Measurements from ENCODE around the gene ELOVL7.

DNA sequence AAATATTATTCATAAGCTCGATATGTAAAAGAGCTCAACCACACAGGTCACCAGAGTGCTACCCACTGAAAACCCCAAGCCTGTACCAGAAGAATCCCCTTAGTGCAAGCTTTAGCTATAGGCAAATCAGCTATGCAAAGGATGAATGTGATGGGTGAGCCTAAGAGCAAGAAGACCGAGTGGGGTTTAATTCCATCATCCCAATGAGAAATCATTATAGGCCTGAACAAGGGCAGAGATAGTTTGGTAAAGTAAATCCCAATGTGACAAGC is 21.8 kb downstream of the ELOVL7 start:
- no peak for TF ChIP-seq CTCF (IDR thresholded peaks at IDR 0.05; ENCODE audit: low read depth, low read length, missing input control)
- TF ChIP-seq, protein P1, sequence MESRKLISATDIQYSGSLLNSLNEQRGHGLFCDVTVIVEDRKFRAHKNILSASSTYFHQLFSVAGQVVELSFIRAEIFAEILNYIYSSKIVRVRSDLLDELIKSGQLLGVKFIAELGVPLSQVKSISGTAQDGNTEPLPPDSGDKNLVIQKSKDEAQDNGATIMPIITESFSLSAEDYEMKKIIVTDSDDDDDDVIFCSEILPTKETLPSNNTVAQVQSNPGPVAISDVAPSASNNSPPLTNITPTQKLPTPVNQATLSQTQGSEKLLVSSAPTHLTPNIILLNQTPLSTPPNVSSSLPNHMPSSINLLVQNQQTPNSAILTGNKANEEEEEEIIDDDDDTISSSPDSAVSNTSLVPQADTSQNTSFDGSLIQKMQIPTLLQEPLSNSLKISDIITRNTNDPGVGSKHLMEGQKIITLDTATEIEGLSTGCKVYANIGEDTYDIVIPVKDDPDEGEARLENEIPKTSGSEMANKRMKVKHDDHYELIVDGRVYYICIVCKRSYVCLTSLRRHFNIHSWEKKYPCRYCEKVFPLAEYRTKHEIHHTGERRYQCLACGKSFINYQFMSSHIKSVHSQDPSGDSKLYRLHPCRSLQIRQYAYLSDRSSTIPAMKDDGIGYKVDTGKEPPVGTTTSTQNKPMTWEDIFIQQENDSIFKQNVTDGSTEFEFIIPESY (IDR thresholded peaks at IDR 0.05): no peak
- TF ChIP-seq RAD21 (IDR thresholded peaks at IDR 0.05): no peak
- TF ChIP-seq SP1 (IDR thresholded peaks at IDR 0.05): no peak
- no peak for TF ChIP-seq JUND (IDR thresholded peaks at IDR 0.05)
